Right atrium auricular region (tissue), 2 donors: Measurements from ENCODE around the gene MCF2L. TPM values are rescaled to one million over a fixed set of nuclear protein-coding genes. Genes with fewer than 3 reads are reported as not detected.

Experiments
- DNase-seq: peaks from one replicate; pipeline ENCODE4 v3.0.0-alpha.2; 2019; ENCODE audit warnings: low spot score
- H3K27ac ChIP-seq, 2 donors: fragments of 200-600 bp; sonication (generic); 1 replicate in 1 of 2; 2 replicates in 1 of 2; pipeline ENCODE4 v1.5.1; 2016 to 2019
- H3K27me3 ChIP-seq, 2 donors: fragments of 200-600 bp; sonication (generic); one replicate each; pipeline versions ENCODE4 v1.5.1 to v1.6.0; 2017 to 2019
- H3K36me3 ChIP-seq: fragments of 200-600 bp; sonication (generic); one replicate; pipeline ENCODE4 v1.5.1; 2016
- H3K4me1 ChIP-seq, 2 donors: fragments of 200-600 bp; sonication (generic); one replicate each; pipeline versions ENCODE4 v1.5.1 to v1.6.0; 2017 to 2019
- H3K4me3 ChIP-seq, 2 donors: fragments of 200-600 bp; sonication (generic); 1 replicate in 1 of 2; 2 replicates in 1 of 2; pipeline ENCODE4 v1.5.1; 2017 to 2019; ENCODE audit warnings: mild to moderate bottlenecking in 1 of 2, moderate library complexity in 1 of 2
- H3K9me3 ChIP-seq, 2 donors: fragments of 200-600 bp; sonication (generic); one replicate each; pipeline ENCODE4 v1.5.1; 2019
- CTCF ChIP-seq, 2 donors: fragments of 200-600 bp; sonication (generic); IDR thresholded peaks; one replicate each; pipeline ENCODE4 v1.5.1; 2019; ENCODE audit warnings: antibody characterized with exemption in 2 of 2
- total RNA-seq, 2 donors: library from RNA; depleted of rRNA; stranded (reverse); fragments of >200 nt; gene quantifications; one replicate each; pipeline ENCODE4 v1.1.0, GENCODE V29; 2016

MCF2L gene
- total RNA-seq, 2 donors from 2014 or later = 17.1 to 21.6 TPM

GRCh38 chr13:113140677-113141600 lies 171.9 kb downstream of the MCF2L start:
- no peak for TF ChIP-seq CTCF (IDR thresholded peaks at IDR 0.05)
- no peak for DNase-seq
- H3K4me1 ChIP-seq = no peaks in the 10 kb centered on the region

GRCh38 chr13:113141601-113141970 lies 172.6 kb downstream of the MCF2L start:
- Histone ChIP-seq H3K36me3 (no peaks in the 10 kb centered on the region), H3K4me3 (no peak overlapping the region), H3K4me1 (no peaks in the 10 kb centered on the region), H3K27me3 (no peaks in the 10 kb centered on the region), H3K27ac (no peak overlapping the region), H3K9me3 (no peaks in the 10 kb centered on the region)
- no peak for TF ChIP-seq CTCF (IDR thresholded peaks at IDR 0.05)
- DNase-seq = no peak

More at GRCh38 chr13:113140677-113141600, 171.9 kb downstream of the MCF2L start:
- H3K27ac ChIP-seq = no peak overlapping the region
- no peaks in the 10 kb centered on the region for H3K36me3 ChIP-seq
- no peaks in the 10 kb centered on the region for H3K9me3 ChIP-seq
- H3K4me3 ChIP-seq = no peak overlapping the region
- H3K27me3 ChIP-seq = no peaks in the 10 kb centered on the region

DNA sequence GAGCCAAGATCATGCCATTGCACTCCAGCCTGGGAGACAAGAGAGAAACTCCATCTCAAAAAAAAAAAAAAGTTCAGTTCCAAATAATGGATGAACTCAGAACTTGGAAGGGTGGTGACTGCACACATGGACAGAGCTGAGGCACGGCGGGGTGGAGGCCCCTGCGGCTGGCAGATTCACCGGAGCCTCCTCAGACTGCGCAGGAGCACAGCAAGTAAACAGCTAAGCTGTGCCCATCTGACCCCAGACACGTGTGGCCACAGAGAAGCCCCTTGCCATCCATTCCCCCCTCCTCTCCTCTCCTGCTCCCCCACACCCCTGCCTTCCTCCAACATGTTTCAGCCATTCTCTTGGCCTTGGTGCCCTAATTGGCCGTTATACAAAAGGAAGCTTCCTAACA lies 173.9 kb downstream of the MCF2L start:
- H3K27me3 ChIP-seq = no peaks in the 10 kb centered on the region
- no peaks in the 10 kb centered on the region for H3K4me1 ChIP-seq
- H3K27ac ChIP-seq = no peak overlapping the region
- H3K9me3 ChIP-seq = no peaks in the 10 kb centered on the region
- H3K36me3 ChIP-seq = no peaks in the 10 kb centered on the region
- no peak for TF ChIP-seq CTCF (IDR thresholded peaks at IDR 0.05)
- no peak for DNase-seq
- H3K4me3 ChIP-seq = no peak overlapping the region

GRCh38 chr13:113143466-113144254 lies 174.6 kb downstream of the MCF2L start:
- Histone ChIP-seq H3K27ac (no peak overlapping the region), H3K27me3 (no peaks in the 10 kb centered on the region), H3K36me3 (no peaks in the 10 kb centered on the region), H3K9me3 (no peaks in the 10 kb centered on the region), H3K4me1 (no peaks in the 10 kb centered on the region), H3K4me3 (no peak overlapping the region)
- no peak for TF ChIP-seq CTCF (IDR thresholded peaks at IDR 0.05)
- DNase-seq = no peak

DNA sequence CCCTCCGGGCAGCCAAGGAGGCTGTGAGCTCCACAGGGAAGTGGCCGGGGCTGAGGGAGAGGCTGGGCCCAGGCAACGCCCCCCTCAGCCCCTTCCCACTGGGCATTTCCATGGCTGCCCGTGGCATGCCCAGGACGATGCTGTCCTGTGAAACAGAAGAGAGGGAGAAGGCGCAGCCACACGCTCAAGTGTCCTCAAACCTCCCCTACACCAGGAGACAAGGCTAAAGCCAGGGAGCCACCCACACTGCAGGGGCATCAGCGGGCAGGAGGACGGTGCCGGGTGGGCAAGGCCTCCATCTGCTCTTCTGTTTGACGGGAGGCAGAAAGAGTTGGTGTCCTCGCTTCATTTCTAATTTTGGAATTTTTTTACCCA lies 175.2 kb downstream of the MCF2L start:
- Histone ChIP-seq H3K4me3 (no peak overlapping the region), H3K36me3 (no peaks in the 10 kb centered on the region), H3K4me1 (no peaks in the 10 kb centered on the region), H3K9me3 (no peaks in the 10 kb centered on the region), H3K27me3 (no peaks in the 10 kb centered on the region), H3K27ac (no peak overlapping the region)
- no peak for TF ChIP-seq CTCF (IDR thresholded peaks at IDR 0.05)
- no peak for DNase-seq
